HT1080 (cell line): ENCODE results near the gene SLC1A7. TPM values are rescaled to one million over a fixed set of nuclear protein-coding genes. Genes with fewer than 3 reads are reported as not detected.

Source experiments
- DNase-seq: peaks from one replicate; pipeline ENCODE4 v3.0.0-alpha.2; 2015; ENCODE audit warnings: low read depth
- total RNA-seq: library from RNA; depleted of rRNA; stranded (reverse); fragments of >200 nt; shearing (Covaris generic); gene quantifications from 2 replicates; pipeline ENCODE4 v1.2.3, GENCODE V29; 2014

SLC1A7 gene
- total RNA-seq, 1 experiment from 2014 or later: not detected

DNA sequence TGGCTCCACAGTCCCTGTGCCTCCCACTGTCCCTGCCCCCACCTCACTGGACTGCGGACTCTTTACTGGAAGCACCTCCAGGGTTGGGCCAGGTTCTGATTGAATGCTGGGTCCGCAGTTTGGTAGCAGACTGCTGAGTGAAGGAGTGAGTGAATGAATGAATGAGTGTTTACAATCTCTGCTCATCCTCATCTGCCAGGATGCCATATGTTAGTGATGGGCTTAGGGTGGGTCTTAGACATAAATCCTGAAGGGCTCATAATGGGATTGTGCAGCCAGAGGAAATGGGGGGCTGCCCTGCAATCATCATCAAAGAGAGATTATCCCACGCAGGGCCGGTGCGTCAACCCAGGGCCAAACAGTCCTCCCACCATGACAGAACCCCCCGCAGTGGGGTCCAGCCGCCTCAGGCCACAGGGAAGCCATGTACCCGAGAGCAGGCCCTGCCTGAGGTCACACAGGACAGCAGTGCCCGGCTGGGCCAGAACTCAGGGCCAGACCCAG, 26.1 kb downstream of the SLC1A7 start:
- DNase-seq: no peak

DNA sequence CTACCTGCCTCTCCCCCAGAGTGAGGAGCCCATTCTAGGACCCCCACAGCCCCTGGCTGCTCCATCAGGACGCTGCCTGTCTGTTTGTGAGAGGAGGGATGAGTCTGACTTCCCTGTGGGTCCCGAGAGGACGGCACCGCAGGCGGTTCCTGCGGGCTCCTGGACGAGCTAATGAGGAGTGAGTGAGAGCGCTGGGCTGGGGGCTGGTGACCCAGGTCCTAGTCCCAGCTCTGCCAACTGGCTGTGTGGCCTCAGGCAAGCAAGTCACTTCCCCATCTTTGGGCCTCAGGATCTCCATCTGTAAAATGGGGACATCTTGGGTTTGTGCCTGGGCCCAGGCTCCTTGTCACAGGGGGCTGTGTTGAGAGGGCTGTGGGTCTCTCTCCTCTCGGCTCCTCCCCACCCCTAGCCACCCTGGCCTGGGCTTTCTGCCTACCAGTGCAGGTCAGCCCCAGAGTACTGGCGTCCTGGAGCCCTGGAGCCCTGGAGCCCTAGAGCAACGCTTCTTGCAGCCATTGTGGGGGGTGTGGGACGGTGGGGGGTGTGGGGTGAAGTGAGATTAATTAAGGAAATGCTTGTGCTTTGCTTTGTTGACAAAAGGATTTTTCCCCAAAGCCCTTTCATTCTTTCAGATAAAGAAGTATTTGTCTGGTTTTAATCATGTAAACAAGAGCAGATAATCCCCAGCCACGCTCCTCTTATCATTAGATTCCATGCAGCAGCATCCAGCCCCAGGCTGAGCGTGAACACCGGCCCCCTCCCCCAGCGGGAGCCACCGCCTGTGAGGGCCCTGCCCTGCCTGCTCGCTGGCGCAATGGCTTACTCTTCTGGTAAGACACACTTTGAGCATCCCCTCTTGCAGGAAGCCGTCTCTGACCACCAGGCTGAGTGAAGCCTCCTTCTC, 26.8 kb downstream of the SLC1A7 start:
- no peak for DNase-seq

DNA sequence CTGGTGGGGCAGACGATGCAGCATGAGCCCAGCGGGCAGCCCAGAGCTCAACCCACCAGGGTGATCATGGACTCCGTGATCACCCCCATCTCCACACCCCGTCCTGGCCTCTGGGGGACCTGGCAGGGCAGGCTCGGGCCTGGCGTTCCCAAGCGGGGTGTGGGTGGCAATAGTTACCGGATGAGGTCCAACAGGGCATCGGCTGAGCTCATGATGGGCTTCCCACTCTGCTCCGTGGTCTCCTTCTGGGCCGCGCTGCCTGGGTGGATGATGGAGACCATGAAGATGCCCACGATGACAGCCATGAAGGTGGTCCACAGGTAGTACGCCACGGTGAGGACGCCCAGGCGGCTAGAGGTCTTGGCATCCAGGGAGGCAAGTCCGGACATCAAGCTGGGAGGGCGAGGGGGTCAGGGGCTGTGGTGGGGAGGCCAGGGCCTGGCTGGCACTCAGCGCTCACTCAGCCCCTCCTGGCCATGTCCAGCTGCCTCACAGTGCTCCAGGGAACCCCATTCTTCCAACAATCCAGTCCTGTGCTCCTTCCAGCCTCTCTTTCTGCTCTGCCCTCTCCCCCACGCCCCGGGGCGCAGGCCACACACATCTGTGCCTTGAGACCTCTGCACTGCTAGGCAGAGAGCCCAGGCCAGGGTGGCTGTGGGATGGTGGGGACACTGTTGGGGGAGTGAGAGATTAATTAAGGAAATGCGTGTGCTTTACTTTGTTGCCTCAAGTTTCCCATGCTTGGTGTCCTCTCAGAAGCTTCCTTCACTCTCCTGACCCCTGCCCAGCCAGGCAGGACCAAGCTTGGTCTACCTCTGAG, 27.6 kb downstream of the SLC1A7 start:
- no peak for DNase-seq

DNA sequence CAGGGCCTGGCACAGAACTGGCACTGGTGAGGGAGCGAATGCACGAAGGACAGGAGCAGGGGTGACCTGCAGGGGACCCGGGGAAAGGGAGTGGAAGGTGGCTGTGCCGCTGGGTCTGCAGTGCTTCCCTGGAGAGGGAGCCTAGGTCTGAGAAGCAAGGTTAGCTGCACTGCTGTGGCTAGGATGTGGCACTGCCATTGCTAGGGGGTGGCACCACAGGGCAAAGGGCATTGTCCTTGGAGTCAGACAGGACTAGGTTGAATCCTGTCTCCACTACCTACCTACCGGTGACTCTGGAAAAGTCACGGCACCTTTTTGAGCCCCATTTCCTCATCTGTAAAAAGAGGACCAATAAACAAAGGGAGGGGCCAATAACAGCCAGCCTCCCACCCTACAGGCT, 28.3 kb downstream of the SLC1A7 start:
- no peak for DNase-seq

DNA sequence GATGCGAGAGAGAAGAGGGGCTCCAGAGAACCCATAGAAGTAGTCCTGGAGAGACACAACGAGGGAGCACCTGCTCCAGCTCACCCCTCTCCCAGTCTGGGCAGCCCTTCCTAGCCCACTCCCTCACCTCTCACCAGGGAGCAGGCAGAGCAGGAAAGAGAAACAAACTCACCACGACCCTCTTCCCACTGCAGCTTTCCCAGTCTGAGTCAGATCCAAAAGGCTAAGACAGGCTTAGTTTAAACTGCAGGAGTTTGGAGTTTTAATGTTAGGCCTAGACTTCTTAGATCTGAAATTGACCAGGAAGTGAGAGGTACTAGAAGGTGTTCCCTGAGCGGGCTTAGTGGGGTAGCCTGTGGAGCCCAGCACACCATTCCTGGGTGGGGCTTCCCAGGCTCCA, 29.6 kb downstream of the SLC1A7 start:
- DNase-seq: no peak

DNA sequence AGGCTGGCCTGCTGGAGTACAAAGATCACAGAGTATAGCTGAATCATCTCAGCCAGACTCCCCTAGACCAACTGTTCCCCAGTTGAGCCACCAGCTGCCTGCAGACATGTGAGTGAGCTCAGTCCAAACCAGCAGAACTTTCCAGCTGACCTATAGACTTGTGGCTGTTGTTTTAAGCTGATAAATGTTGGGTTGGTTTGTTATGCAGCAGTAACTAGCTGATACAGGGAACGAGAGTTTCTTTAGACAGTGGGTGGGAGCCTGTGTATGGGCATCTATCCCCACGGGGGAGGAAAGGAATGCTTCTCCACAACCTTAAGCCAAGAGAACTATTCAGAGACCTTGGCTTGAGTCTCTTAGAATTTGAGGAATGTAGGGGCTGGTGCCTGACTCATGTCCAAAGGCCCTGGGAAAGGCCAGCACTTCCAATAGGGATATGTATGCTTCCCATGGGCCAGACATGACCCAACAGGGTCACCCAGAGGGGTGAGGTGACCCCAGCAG, 30.1 kb downstream of the SLC1A7 start:
- DNase-seq: peak; percentile 59

DNA sequence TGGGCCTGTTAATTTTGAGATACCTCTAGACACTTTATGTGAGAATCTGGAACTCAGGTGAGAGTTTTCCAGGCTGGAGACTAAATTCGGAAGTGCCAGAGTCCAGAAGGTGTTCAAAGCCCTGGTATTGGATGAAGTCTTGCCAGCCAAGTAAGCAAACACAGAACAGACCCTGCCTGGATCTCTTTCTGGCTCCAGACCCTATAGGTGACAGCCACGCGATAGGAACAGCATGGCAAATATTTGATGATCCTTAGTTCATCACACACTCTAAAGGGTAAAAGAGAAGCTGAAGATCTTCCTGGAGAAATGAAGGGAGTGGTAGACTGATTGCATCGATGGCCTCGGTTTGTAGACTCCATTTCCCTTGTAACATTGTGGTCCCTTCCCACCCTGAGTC, 30.7 kb downstream of the SLC1A7 start:
- DNase-seq: no peak

DNA sequence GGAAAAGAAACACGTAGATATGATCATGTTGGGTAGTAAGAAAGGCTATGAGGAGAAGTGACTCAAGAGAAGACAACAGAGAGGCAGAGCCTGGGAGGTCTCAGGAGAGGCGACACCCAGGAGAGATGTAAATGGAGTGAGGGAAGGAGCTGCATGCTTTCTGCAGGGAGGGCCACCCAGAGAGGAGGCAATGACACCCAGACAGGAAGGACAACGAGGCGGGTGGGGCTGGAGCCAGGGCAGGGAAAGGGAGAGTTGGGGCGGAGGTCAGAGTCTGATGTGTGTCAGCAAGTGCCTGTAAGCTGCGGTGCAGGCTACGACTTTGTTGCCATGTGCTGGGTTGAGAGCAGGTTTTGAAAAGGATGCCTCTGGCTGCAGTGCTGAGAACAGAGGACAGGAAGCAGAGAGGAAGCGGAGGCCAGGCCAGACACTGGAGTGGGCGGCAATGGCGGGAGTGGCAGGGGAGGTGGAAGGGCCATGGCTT, 31.3 kb downstream of the SLC1A7 start:
- DNase-seq: no peak

DNA sequence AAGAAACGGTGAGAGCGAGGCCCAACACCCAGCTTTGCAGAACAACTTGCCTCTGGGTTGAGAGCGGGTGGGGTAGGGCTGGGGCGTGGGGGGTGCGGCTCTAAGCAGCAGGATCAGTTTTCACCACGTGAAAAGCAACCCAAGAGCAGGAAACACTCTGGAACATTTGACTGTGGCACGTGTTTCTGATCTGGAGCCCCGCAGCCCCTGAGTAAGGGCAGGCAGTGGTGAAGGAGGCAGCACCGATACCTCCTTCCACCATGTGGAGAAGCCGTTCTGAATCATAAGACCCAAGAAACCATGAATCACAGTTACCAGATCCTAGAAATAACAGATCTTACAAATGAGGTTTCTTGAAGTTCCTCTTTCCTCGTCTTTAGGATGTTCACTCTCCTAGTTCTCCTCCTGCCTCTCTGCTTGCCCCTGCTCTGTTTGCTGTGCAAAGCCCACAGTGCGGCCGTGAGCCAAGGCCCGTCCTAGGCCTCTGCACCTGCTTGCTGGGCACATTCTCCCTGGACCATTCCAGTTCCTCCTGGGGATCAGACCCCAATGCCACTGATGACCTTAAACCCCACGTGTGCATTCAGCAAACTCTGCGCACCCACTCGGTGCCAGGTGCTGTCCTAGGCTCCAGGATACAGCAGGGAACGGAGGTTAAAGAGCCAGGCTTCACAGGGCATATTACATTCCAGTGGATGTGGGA, 31.9 kb downstream of the SLC1A7 start:
- DNase-seq: peak; percentile 42

DNA sequence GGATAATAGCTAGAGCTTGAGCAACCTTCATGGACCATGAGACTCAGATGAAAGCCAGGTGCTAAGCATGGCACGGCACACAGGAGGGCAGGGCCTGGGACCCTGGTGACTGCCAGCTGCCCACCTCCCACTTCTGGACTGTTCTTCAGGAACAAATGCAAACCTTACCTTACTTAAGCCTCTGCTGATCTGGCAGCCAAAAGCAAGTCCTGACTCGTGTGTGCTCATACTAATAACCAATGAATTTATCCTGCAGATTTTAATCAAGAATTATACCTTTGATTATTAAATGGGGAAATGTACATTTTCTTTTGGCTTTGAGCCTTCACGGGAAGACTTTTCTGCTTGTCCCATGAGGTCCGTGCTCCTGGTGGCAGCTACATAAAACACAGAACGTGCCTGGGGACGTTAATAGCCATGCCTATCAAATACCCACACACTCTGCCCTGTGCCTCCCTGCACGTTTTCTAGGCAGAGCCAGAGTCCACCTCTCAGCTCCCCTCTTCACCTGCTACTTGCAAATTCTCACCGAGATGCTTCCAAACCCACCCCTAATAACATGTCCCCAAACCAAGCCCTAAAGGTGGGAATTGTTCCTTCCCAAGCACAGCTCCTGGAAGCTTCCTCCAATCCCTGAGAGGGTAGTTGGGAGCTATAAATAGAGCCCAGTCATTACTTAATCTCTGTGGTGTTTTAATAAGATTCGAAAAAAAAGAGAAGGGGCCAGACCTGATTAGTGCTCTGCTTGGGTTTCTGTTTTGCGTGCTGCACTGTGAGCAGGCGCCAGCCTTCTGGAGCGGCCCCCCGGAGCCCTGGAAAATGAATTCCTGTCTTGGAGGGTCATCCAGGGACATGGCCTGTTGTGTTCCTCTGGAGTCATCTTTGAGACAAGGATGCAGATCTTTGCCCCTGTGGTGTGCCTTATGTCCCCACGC, 33.5 kb downstream of the SLC1A7 start:
- DNase-seq: no peak

DNA sequence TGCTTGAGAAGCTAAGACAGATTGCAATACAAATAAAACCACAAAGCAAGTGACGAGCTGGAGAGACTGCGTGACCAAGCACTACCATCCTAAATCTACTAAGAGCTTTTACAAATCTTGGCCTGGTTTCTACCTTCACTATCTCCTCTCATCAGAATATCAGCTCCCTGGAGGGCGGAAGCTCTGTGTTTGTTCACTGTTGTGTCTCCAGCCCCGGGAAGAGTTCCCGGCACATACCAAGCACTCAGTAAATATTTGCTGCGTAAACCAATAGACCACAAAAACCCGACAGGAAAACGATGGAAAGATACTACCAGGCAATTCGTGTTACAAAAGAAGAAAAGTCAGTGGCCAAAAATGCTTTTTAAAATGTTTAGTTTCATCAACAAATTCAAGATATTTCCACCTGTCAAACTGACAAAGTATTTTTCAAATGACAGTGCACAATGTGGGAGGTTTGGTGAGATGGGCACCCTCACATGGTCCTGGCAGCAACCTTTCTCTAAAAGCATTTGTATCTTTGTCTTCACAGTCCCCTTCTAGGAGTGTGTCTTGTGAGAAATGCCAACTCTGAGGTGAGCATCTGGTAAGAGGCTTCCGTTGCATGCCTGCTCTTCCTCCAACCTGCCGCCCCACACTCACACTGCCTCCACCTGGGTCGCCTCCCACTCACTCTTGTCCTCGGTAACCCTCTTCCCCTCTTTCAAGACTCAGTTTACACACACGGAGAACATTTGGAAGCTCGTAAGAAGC, 34.7 kb downstream of the SLC1A7 start:
- peak; percentile 25 for DNase-seq

DNA sequence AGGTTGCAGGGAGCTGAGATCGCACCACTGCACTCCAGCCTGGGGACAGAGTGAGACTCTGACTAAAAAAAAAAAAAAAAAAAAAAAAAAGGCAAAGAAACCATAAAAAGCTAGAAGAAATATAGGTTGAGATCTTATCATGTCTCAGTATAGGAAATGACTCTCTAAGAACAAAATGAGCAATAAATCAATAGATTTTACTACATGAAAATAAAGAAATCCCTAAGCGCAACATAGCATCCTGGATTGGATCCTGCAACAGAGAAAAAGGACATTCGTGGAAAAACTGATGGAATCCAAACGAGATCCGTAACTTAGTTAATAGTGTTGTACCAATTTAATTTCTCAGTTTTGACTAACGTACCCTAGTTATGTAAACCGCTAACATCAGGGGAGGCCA, 35.3 kb downstream of the SLC1A7 start:
- DNase-seq: no peak

DNA sequence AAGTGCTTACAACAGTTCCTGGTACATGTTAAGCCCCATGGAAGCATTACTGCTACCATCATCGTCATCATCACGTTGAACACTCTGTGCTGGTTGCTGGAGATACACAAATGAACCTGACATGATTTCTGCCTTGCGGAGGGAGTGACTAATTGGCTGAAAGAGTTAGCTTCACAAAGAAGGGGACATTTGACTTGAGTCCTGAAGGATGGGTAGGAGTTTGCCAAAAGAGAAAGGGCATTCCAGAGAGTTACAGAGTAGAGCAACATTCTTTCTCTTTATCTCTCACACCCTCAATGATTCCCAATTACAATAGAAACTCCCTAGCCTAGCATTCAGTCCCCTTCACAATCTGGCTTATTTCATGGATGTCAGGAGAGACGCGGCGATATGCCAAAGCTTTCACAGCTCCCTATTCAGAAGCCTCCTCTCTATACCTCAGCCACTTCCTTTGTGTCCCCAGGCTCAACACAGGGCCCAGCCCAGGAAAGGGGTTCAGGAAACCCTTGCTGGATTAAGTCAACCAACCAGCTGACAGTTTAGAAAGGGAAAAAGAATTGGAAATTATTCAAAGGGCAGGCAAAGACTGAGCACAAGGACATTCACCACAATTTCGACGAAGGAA, 38.0 kb downstream of the SLC1A7 start:
- no peak for DNase-seq

DNA sequence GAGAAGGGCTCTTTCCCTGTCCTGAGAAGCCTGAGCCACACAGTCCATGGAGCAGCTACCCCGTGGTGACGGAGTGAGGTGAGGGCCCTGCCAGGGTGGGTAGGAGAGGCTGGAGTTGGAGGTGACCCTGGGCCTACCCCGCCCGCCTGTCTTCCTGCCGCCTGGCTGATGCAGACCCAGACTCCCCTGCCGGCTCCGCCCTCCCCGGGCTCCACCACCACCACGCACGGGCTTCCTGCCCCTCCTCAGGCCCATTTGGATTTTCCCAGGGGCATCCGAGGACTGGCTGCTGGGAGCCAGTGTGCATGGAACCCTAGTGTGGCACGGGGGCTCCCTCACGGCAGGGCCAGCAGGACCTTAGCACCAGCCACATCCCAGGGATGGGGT, 47.9 kb downstream of the SLC1A7 start:
- no peak for DNase-seq

DNA sequence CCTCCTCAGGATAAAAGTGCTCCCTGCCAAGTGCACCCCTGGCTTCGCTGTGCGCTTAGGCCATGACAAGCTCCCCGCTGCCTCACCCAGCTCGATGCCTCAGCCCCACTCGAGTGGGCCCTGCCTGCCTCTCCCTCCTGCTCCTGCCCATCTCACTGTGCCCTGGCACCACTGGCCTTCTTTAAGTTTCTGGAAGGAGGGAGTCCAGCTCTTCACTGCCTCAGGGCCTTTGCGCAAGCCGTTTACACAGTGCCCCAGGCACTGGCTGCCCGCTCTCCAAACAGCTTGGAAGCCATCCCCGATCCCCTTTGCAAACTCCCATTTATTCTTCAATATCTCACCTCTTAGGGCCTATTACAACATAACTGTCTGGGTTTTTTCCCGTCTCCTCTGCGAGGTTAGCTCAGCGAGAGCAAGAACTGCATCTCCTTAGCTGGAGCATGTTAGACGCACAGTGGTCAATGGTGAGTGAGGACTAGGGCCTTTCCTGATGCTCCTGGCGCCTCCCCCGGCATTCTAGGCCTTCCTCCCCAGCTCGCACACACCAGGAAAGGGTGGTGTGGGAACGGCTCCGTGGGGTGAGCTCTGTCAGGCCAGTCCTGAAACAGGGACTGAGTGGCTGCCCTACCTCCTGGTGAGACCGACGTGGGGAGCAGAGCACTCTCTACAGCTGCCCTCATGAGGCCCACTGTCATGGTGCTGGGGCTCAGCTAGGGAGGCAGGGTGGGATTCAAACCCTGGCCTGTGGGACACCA, 48.5 kb downstream of the SLC1A7 start:
- no peak for DNase-seq

DNA sequence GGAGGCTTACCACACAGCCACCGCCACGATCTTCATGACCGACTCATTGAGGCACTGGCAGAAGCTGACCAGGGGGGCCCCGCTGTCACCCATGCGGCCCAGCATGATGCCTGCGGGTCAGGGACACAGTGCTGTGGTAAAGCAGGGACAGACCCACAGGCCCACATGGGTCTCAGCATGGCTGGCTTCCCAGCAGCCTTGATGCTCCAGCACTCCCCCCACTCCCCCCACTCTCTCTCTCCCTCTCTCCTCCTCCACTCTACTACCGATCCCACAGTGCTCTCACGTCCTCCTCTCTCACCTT, 49.0 kb downstream of the SLC1A7 start:
- DNase-seq: no peak

DNA sequence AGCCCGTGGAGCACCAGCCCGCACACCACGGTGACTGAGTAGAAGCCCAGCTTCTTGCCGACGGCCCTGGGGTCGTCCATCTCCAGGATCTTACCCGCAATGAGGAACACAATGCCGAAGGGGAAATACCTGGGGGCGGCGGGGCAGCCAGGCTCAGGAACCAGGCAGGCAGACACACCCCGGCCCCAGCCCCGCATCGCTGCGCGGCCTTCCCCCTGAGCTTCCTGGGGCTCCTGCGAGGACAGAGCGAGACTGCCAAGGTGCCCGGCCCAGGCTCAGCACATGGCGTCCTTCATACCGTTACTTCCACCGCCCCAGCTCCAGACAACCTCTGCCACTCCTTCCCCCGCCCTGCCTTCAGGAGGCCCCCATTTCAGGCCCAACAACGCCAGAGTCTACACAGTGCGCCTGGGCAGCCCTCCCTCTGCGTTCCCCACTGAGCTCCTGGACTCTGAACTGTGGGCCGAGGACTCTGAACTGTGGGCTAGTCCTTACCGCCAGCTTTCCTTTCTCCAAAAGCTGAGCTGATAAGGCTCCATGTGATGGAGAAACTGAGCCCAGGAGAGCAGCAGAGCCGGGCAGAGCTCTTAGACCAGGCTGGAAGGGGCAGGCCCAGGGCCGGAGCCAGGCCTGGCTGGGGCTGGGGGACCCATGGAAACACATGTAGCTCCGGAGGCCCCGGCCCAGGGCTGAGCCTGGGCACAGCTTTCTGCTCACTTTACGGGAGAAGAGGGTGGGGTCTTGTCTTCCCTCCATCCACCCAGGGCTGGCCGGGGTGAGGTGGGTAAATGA, 49.6 kb downstream of the SLC1A7 start:
- DNase-seq: no peak
